Measurements from ENCODE around the gene TAL2.

DNA sequence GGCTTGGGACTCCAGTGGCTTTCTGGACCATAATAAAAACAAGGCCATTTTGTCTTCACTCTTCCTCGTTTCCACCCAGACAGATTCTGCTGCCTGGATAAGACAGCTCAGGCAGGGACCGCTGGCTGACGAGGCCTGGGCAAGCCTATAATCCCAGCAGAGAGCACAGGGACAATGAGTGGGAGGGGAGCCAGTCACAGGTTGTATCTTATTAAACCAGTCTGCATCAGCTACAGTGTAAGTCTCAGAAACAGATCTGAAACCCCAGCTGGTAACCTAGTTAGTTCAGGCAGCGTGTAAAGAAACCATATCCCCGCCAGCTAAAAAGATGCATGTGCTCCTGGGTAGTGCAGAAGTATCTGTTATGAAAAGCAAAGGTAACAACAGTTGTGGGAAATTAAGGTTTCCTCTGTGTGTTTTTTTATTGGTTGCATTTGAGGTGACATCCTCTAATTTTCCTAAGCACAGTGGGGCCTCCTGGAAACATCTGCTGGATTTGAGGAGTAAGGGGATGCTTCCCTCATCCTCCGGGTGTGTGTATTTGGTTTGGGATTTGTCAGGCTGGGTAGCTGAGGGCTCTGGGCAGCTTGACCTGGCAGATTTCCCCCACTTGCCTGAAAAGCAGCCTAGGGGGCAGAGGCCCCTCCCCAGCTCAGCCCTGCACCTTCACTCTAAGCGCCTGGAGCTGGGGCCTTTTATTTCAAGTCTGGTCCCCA lies 15.2 kb upstream of the TAL2 start:
- TF ChIP-seq EZH2 (IDR thresholded peaks at IDR 0.05): no peak
- no peak for TF ChIP-seq POLR2AphosphoS5 (IDR thresholded peaks at IDR 0.05; ENCODE audit: borderline replicate concordance, low read depth, low read length)
- no peak for TF ChIP-seq FOXP2 (optimal IDR thresholded peaks at IDR 0.05; ENCODE audit: control extremely low read depth, extremely low read length, insufficient read depth)
